K562 (cell line): ENCODE results near the gene SUMF1. TPM values are rescaled to one million over a fixed set of nuclear protein-coding genes. Genes with fewer than 3 reads are reported as not detected.

Source experiments
- CBX5 ChIP-seq: IDR thresholded peaks from 2 replicates; pipeline ENCODE4 v1.6.1; 2014; ENCODE audit warnings: low read depth, borderline replicate concordance
- CREM ChIP-seq: IDR thresholded peaks from 2 replicates; pipeline ENCODE4 v1.6.1; 2014; ENCODE audit warnings: antibody characterized with exemption, low read depth
- EP300 ChIP-seq: IDR thresholded peaks from 2 replicates; pipeline ENCODE4 v1.6.1; 2012; ENCODE audit warnings: low read length, improper control_type of control experiment
- FOXP4 ChIP-seq: sonication (generic); formaldehyde crosslinking; IDR thresholded peaks from 2 replicates; pipeline ENCODE4 v1.8.0; 2022; ENCODE audit warnings: mild to moderate bottlenecking, missing genetic modification reagents, borderline replicate concordance
- MITF ChIP-seq: IDR thresholded peaks from 2 replicates; pipeline ENCODE4 v1.6.1; 2014; ENCODE audit warnings: antibody characterized with exemption
- NUFIP1 ChIP-seq: fragments of 450-650 bp; IDR thresholded peaks from 2 replicates; pipeline ENCODE4 v1.6.1; 2018; ENCODE audit not compliant: partially characterized antibody
- PRPF4 ChIP-seq: fragments of 200-400 bp; formaldehyde crosslinking; IDR thresholded peaks from one replicate; pipeline ENCODE4 v1.6.1; 2017; ENCODE audit warnings: low read length, low read depth, mild to moderate bottlenecking; ENCODE audit not compliant: insufficient read depth, poor library complexity, severe bottlenecking
- RAD51 ChIP-seq: fragments of 450-650 bp; IDR thresholded peaks from 2 replicates; pipeline ENCODE4 v1.7.1; 2016; ENCODE audit warnings: low read depth, mild to moderate bottlenecking, borderline replicate concordance
- TAF9B ChIP-seq: fragments of 450-650 bp; IDR thresholded peaks from 2 replicates; pipeline ENCODE4 v1.6.1; 2018; ENCODE audit warnings: mild to moderate bottlenecking; ENCODE audit not compliant: partially characterized antibody
- TCF15 ChIP-seq: fragments of 250-450 bp; sonication (Bioruptor Pico); IDR thresholded peaks from 2 replicates; pipeline ENCODE4 v1.8.0; 2022; ENCODE audit warnings: moderate library complexity, mild to moderate bottlenecking, inconsistent platforms
- ZBTB12 ChIP-seq: fragments of 250-450 bp; sonication (Bioruptor Pico); IDR thresholded peaks from 2 replicates; pipeline ENCODE4 v1.4.0; 2020
- ZNF146 ChIP-seq: IDR thresholded peaks from one replicate; pipeline ENCODE4 v1.6.1; 2018; ENCODE audit warnings: missing compliant biosample characterization; ENCODE audit not compliant: unreplicated experiment
- ZNF197 ChIP-seq: fragments of 200-800 bp; sonication (Bioruptor generic); IDR thresholded peaks from 2 replicates; pipeline ENCODE4 v1.6.1; 2016; ENCODE audit warnings: low read depth, missing genetic modification characterization, missing compliant biosample characterization
- ZNF384 ChIP-seq: IDR thresholded peaks from 2 replicates; pipeline ENCODE4 v1.6.1; 2012; ENCODE audit warnings: low read depth, low read length, improper control_type of control experiment
- ZNF655 ChIP-seq: fragments of 250-450 bp; sonication (Bioruptor Pico); IDR thresholded peaks from 2 replicates; pipeline ENCODE4 v1.5.0; 2021
- ZNF699 ChIP-seq: fragments of 250-450 bp; sonication (Bioruptor Pico); IDR thresholded peaks from 2 replicates; pipeline ENCODE4 v1.8.0; 2021; ENCODE audit warnings: mild to moderate bottlenecking, moderate library complexity; ENCODE audit not compliant: insufficient replicate concordance
- polyA plus RNA-seq, 8 experiments: library from polyadenylated mRNA; depleted of rRNA in 4 of 8; stranded (reverse) in 5 of 8; unstranded in 3 of 8; fragments of >200 nt; fragmentation: Nextera tagmentation in 2 of 8; fragmentation: Illumina TruSeq in 1 of 8; extraction: Ambion mirVana in 2 of 8; extraction: Trizol in 1 of 8; gene quantifications; 2 replicates each; pipeline versions ENCODE4 v1.2.1 to v1.2.3, GENCODE V29; 2011 to 2014; ENCODE audit warnings: inconsistent platforms in 1 of 8, missing spikeins in 1 of 8
- total RNA-seq, 7 experiments: library from RNA; depleted of rRNA in 6 of 7; stranded (reverse); fragments of >200 nt in 6 of 7; fragmentation: Illumina TruSeq in 2 of 7; extraction: Trizol in 2 of 7; gene quantifications; 2 replicates each; pipeline versions ENCODE4 v1.2.1 to v1.2.3, GENCODE V29; 2011 to 2021; ENCODE audit warnings: low replicate concordance in 1 of 7

SUMF1 gene
- total and polyA plus RNA-seq, 9 of the 15 experiments (the other 6 are each of a cell fraction or from before 2014, with no cell fraction given): 1.3 to 7.4 (median 4.2) TPM

- TF ChIP-seq MITF (0 out of 2 replicates have a peak, but pooled peaks have one; percentile 6), FOXP4 (CRISPR knock-in tag) (peak; percentile 82; the same call in 1 of the 2 replicates), CREM (peak; percentile 72), CBX5 (no peak), RAD51 (peak; percentile 7; the same call in 1 of the 2 replicates), TCF15 (no peak), PRPF4 (peak; percentile 69), TAF9B (peak; percentile 97), ZNF146 (CRISPR knock-in tag) (no peak), EP300 (0 out of 2 replicates have a peak, but pooled peaks have one; percentile 3), ZNF197 (CRISPR knock-in tag) (peak; percentile 69; the same call in 1 of the 2 replicates), ZNF655 (CRISPR knock-in tag) (no peak), ZBTB12 (CRISPR knock-in tag) (no peak; the same call in none of the 2 replicates), ZNF699 (CRISPR knock-in tag) (no peak), ZNF384 (peak; percentile 56), NUFIP1 (no peak)
Observed at GRCh38 chr3:4493014-4493940, 26.2 kb upstream of the SUMF1 start, which contains the start of gene ITPR1 (continued).
